ENCODE data around the gene PPRC1.

PPRC1 gene

GRCh38 chr10:102191956-102192355 is 59.1 kb downstream of the PPRC1 start:
- no peak for DNase-seq

GRCh38 chr10:102195296-102195870 is 62.5 kb downstream of the PPRC1 start:
- DNase-seq: no peak

GRCh38 chr10:102196893-102197292 is 64.1 kb downstream of the PPRC1 start:
- DNase-seq: no peak

GRCh38 chr10:102198027-102198426 is 65.2 kb downstream of the PPRC1 start:
- no peak for DNase-seq
